Globus pallidus (tissue), 1 donor: Measurements from ENCODE around the gene FRMD4A.
A peak's percentile ranks its signal among the peaks of the same experiment; 100 is the strongest.

ENCODE experiments used
- DNase-seq: peaks from one replicate; pipeline ENCODE4 v3.0.0-alpha.2; 2015; ENCODE audit warnings: low spot score

Gene FRMD4A

GRCh38 chr10:13672548-13672947, 658.2 kb downstream of the FRMD4A start:
- DNase-seq = no peak

- no peak for DNase-seq
These were observed 658.8 kb downstream of the FRMD4A start for GRCh38 chr10:13671904-13672303.

GRCh38 chr10:13670311-13670710, 660.4 kb downstream of the FRMD4A start:
- no peak for DNase-seq

GRCh38 chr10:13669901-13670300, 660.8 kb downstream of the FRMD4A start:
- DNase-seq = no peak

GRCh38 chr10:13669182-13669855, 661.4 kb downstream of the FRMD4A start:
- no peak for DNase-seq

GRCh38 chr10:13668126-13668525, 662.6 kb downstream of the FRMD4A start:
- DNase-seq = peak; percentile 64

- no peak for DNase-seq
These were observed 665.0 kb downstream of the FRMD4A start for GRCh38 chr10:13665516-13666262.

GRCh38 chr10:13661256-13661655, 669.5 kb downstream of the FRMD4A start:
- no peak for DNase-seq

- DNase-seq = no peak
These were observed 670.2 kb downstream of the FRMD4A start for GRCh38 chr10:13660551-13660920.

GRCh38 chr10:13659887-13660550, 670.7 kb downstream of the FRMD4A start:
- DNase-seq = peak; percentile 64

GRCh38 chr10:13658871-13659685, 671.6 kb downstream of the FRMD4A start:
- peak; percentile 51 for DNase-seq

- peak; percentile 11 for DNase-seq
These were observed 672.5 kb downstream of the FRMD4A start for GRCh38 chr10:13658264-13658663.

- DNase-seq = no peak
These were observed 673.5 kb downstream of the FRMD4A start for GRCh38 chr10:13657101-13657680.

- DNase-seq = no peak
These were observed 674.2 kb downstream of the FRMD4A start for GRCh38 chr10:13656337-13657100.

GRCh38 chr10:13654846-13655245, 675.9 kb downstream of the FRMD4A start:
- DNase-seq = no peak

- no peak for DNase-seq
These were observed 676.5 kb downstream of the FRMD4A start for GRCh38 chr10:13654118-13654830.

GRCh38 chr10:13652860-13653259, 677.9 kb downstream of the FRMD4A start:
- no peak for DNase-seq

GRCh38 chr10:13651969-13652720, 678.6 kb downstream of the FRMD4A start:
- DNase-seq = no peak

GRCh38 chr10:13650961-13651360, 679.8 kb downstream of the FRMD4A start:
- DNase-seq = no peak
